Raji (cell line): ENCODE results near the gene ZFYVE28.

Source experiments
- POLR2A ChIP-seq: IDR thresholded peaks from 2 replicates; pipeline ENCODE4 v1.6.1; 2011; ENCODE audit warnings: low read depth, low read length, control low read depth; ENCODE audit not compliant: insufficient read depth

Gene ZFYVE28

DNA sequence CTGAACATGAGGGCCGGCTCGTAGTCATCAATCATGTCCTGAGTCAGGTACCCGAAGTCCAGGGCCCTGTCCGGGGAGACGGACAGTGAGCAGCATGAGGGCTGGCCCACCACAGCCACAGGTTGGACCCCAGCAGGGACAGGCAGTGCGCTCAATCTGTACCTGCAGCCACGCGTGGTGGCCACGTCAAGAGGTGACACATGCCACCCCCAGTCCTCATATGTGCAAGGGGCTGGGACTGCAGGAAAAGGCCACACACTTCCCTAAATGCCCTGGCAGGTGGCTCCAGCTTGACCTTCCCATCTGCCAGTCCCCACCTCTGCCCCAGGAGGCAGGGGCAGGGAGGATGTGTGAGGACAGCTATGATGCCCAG is 82.7 kb downstream of the ZFYVE28 start:
- no peak for TF ChIP-seq POLR2A

DNA sequence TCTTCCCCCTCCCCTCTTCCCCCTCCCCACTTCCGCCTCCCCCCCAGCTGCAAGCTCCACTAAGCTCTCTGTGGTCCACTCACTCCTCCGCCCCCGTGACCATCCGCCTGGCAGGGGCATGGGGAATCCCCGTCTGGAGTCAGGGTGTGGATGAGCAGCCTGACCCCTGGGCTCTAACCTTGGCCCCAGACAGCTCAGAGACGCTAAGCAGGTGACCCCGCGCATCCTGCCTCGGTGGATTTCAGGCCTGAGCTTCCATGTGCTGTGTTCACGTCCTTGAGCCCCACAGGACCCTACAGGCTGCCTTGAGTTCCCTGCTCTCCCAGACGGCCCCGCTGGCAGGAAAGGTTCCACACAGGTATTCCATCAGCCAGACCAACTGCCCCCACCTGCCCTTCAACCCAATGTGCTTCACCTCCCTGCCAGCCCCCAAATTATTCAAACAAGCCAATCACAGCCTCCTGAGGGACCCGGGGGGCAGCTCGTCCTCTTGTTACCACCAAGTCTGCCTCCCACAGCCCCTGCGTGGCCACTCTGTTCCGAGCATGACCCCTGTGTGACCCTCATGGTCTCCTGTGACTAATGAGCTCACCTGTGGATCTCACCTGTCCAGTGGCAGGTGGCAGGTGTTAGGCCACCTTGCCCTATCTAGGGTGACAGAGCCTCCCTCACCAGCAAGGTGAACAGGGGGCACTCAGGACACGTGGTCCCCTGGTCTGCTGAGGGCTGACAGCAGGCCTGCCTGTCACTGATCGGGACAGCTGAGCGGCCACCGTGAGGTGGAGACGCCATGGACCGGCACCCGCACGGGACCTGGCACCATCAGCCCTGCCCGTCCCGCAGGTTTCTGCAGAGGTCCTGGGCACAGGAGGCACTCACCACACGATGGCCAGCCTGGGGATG is 83.4 kb downstream of the ZFYVE28 start:
- no peak for TF ChIP-seq POLR2A

- no peak for TF ChIP-seq POLR2A
Measured at GRCh38 chr4:2333916-2334644, 84.4 kb downstream of the ZFYVE28 start.

GRCh38 chr4:2333356-2333841 is 85.0 kb downstream of the ZFYVE28 start:
- no peak for TF ChIP-seq POLR2A

GRCh38 chr4:2332976-2333319 is 85.5 kb downstream of the ZFYVE28 start:
- TF ChIP-seq POLR2A = no peak

GRCh38 chr4:2332201-2332975 is 86.1 kb downstream of the ZFYVE28 start:
- no peak for TF ChIP-seq POLR2A

DNA sequence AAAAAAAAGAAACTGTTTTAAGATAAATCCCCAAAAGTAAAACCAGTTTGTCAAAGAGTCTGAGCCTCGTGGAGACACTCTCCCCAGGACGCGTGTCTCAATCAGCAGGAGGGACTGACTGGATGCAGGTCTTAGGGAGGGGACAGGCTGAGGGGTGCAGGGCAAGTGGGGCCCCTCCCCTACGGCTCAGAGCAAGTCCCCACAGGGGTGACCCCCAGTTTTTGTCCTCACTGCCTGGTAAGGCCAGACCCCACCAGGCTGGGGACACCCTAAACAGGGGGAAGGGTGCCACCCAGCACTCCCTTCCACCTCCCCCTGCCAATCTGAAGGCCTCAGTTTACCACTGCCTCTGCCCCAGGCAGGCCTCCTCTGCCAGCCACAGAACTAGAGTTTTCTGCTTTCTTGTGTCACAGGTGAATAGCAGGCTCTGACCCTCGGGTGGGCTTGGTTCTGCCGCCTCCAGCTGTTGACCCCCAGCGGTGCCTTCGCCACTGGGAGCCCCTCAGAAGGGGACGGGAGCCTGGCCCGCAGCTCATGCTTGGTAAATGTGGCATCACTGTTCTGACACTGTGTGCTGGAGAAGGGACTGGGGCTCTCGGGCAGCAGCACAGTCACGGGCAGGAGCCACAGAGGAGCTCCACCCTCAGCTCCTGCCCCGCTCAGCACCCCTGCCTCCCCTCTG is 86.8 kb downstream of the ZFYVE28 start:
- no peak for TF ChIP-seq POLR2A

GRCh38 chr4:2331043-2331420 is 87.4 kb downstream of the ZFYVE28 start:
- no peak for TF ChIP-seq POLR2A

DNA sequence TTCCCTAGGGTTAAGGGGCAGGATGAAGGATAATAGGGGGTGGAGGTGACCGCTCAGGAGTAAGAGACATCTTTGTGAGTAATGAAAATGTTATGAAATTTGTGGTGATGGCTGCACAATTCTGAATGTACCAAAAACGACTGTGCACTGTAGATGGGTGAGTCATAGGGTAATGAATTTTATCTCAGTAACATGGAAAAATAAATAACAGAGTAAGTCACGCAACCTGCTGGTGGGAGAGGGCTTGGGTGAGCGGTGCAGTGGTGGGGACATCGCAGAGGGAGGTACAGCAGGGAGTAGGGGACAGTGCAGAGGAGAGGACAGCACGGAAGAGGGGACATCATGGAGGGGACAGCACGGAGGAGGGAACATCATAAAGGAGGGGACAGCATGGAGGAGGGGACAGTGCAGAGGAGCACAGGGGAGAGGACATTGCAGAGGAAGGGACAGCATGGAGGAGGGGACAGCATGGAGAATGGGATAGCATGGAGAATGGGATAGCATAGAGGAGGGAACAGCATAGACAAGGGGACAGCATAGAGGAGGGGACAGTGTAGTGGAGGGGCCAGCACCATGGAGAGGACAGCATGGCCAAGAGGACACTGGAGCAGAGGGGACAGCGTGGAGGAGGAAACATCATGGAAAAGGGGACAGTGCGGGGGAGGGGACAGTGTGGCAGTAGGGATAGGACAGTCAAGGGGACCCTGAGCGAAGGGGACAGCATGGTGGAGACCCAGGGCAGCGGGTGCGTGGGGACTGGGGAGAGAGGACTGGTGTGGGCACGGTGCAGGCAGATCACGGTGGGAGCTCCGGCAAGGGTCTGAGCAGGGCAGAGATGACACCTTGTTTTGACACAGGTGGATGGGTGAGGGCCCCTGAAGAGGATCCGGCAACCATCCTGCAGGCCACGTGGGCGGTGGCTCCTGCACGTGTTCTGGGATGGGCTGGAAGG is 88.1 kb downstream of the ZFYVE28 start:
- no peak for TF ChIP-seq POLR2A

GRCh38 chr4:2327579-2327978 is 90.9 kb downstream of the ZFYVE28 start:
- no peak for TF ChIP-seq POLR2A

DNA sequence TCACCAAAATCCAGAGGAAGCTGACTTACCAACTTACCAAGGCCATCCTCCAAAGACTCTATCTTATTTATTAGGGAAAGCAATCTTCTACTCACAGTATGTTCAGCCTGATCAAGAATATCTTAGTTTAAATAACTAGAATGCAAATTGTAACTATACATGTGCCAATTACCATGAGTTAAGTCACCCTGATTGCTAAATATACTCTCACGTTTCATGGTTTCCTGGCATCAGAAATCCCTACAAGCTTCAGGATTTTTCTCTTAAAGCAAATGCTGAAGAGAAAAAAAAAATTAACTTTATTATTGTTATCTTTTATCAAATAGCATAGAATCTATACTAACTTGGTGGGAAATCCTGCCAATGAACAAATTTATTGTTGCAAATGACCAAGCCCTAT is 93.6 kb downstream of the ZFYVE28 start:
- TF ChIP-seq POLR2A = no peak

DNA sequence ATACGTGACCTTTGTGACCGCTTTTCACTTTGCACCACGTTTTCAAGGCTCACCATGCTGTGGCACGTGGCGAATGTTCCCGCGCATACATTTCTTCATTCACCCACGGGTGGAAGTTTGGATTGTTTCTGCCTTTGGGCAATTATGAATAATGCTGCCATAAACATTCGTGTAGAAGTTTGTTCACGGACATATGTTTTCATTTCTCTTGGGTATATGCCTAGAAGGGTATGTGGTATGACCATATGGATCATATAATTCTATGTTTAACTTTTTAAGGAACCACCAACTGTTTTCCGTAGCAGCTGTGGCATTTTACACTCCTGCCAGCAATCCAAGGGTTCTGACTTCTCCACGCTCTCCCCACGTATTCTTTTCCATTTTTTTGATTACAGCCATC is 95.6 kb downstream of the ZFYVE28 start:
- no peak for TF ChIP-seq POLR2A

DNA sequence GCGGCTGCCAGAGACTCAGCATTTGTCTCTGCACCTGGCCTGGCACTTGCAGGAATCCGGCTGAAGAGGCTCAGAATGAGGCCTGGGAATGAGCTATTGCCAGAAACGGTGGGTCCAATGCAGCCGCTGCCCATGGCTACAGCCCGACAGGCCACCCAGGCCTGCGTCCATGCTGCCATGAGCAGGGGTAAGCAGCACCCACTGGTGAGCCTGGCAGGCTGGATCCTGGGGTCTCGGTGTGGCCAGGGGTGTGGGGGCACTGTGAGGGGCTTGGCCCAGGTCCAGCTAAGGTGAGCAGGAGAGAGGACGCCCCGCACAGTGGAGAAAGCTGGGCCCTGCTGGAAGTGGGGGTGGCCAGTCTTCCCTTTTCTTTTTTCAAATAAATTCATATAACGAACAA is 96.2 kb downstream of the ZFYVE28 start:
- TF ChIP-seq POLR2A = no peak

DNA sequence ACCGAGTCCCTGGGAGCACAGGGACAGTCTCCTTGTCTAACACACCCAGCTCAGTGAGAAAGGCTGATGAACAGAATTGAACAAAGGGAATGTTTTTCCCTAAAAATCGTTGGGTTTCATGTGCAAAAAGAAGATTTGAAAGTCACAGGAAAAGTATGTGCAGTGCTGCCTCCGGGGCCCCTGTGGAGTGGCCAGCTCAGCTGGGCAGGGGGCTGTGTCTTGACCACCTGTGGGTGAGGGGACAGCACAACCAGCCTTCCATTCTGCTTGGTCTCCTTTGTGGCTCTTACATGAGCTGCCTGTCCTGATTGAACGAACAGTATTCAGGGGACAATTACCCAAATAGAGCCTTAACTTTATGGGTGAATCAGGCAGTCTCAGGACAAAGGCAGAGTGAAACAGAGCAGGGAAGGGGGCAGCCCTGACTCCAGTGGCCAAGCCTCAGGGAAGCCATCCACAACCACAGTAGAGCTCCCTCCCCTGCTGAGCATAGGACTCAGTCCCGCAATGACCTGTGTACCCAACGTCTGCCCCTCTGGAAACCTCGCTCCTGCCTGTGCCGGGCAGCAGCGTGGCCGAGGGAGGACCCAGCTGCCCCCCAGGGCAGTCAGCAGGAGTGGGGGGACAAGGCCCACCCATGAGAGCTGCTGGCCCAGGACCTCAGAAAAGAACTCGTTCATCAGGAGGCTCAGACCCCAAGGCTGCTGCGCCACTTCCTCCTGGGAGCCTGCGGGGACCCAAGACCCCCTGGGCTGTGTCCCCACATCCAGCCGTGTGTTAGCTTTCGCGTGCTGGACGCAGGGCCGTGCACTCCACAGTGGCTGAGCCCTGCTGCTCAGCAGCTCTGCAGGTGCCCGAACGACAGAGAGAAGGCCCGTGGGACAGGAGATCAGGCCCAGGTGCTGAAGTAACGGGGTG is 96.9 kb downstream of the ZFYVE28 start:
- TF ChIP-seq POLR2A = no peak
